Epithelial cell of proximal tubule (primary cell): ENCODE data around the gene HDGFL2. TPM values are rescaled to one million over a fixed set of nuclear protein-coding genes. Genes with fewer than 3 reads are reported as not detected.

Experiments used
- DNase-seq: peaks from one replicate; pipeline ENCODE4 v3.0.0-alpha.2; 2011; ENCODE audit warnings: low read depth
- H3K4me3 ChIP-seq: 2 replicates; pipeline ENCODE4 v1.5.1; 2011; ENCODE audit warnings: low read depth, mild to moderate bottlenecking, low read length
- CTCF ChIP-seq: conservative IDR thresholded peaks from 2 replicates; pipeline ENCODE4 v1.5.1; 2012; ENCODE audit warnings: low read depth, mild to moderate bottlenecking, low read length
- total RNA-seq: library from RNA; depleted of rRNA; stranded (reverse); fragments of >200 nt; gene quantifications from 2 replicates; pipeline ENCODE4 v1.2.3, GENCODE V29; 2015

The HDGFL2 gene
- total RNA-seq, 1 donor from 2014 or later = 91.8 TPM

- no peak overlapping the region for H3K4me3 ChIP-seq
- TF ChIP-seq CTCF = no peak
- no peak for DNase-seq
These were observed 32.2 kb downstream of the HDGFL2 start for GRCh38 chr19:4504297-4504701.

- DNase-seq = no peak
- no peak overlapping the region for H3K4me3 ChIP-seq
- no peak for TF ChIP-seq CTCF
These were observed 32.9 kb downstream of the HDGFL2 start for GRCh38 chr19:4504891-4505569.

GRCh38 chr19:4505570-4506448, 33.7 kb downstream of the HDGFL2 start:
- H3K4me3 ChIP-seq = no peak overlapping the region
- no peak for DNase-seq
- no peak for TF ChIP-seq CTCF

- TF ChIP-seq CTCF = no peak
- DNase-seq = no peak
These were observed 34.5 kb downstream of the HDGFL2 start for GRCh38 chr19:4506449-4507149.

GRCh38 chr19:4507150-4507452, 35.0 kb downstream of the HDGFL2 start:
- no peak overlapping the region for H3K4me3 ChIP-seq
- no peak for DNase-seq
- TF ChIP-seq CTCF = no peak

More at GRCh38 chr19:4506449-4507149, 34.5 kb downstream of the HDGFL2 start:
- no peak overlapping the region for H3K4me3 ChIP-seq

- TF ChIP-seq CTCF = no peak
- DNase-seq = no peak
- H3K4me3 ChIP-seq = no peak overlapping the region
These were observed 35.7 kb downstream of the HDGFL2 start for GRCh38 chr19:4507804-4508203.
